OCI-LY1 (cell line): Measurements from ENCODE around the gene EQTN.

Experiments used
- H2AFZ ChIP-seq: fragments of 200-600 bp; sonication (generic), shearing (Covaris generic); 2 replicates; pipeline ENCODE4 v1.6.0; 2014; ENCODE audit warnings: antibody characterized with exemption, mild to moderate bottlenecking, low read length
- H3F3A ChIP-seq: fragments of 200-600 bp; sonication (generic), shearing (Covaris generic); 2 replicates; pipeline ENCODE4 v1.6.0; 2014; ENCODE audit warnings: mild to moderate bottlenecking, antibody characterized with exemption, low read length, moderate library complexity; ENCODE audit not compliant: insufficient read depth
- H3K27ac ChIP-seq: fragments of 200-600 bp; sonication (generic); 2 replicates; pipeline ENCODE4 v1.5.1; 2014; ENCODE audit warnings: low read length, mixed run types, mild to moderate bottlenecking, low read depth; ENCODE audit not compliant: poor library complexity, severe bottlenecking
- H3K27me3 ChIP-seq: fragments of 200-600 bp; sonication (generic); 2 replicates; pipeline ENCODE4 v1.6.0; 2014; ENCODE audit warnings: antibody characterized with exemption, mild to moderate bottlenecking, low read length, moderate library complexity; ENCODE audit not compliant: insufficient read depth
- H3K36me3 ChIP-seq: fragments of 200-600 bp; sonication (generic); 2 replicates; pipeline ENCODE4 v1.6.1; 2014; ENCODE audit warnings: mild to moderate bottlenecking, antibody characterized with exemption, low read length, moderate library complexity, mixed read lengths; ENCODE audit not compliant: insufficient read depth
- H3K4me1 ChIP-seq: fragments of 200-600 bp; sonication (generic); 2 replicates; pipeline ENCODE4 v1.5.1; 2014; ENCODE audit warnings: mild to moderate bottlenecking, low read length, moderate library complexity; ENCODE audit not compliant: insufficient read depth, severe bottlenecking
- H3K4me2 ChIP-seq: fragments of 200-600 bp; sonication (generic), shearing (Covaris generic); 2 replicates; pipeline ENCODE4 v1.6.1; 2014; ENCODE audit warnings: low read length
- H3K4me3 ChIP-seq: fragments of 200-600 bp; sonication (generic); 2 replicates; pipeline ENCODE4 v1.5.1; 2014; ENCODE audit warnings: low read length, low read depth, mild to moderate bottlenecking, mixed read lengths; ENCODE audit not compliant: poor library complexity, severe bottlenecking
- H3K79me2 ChIP-seq: fragments of 200-600 bp; shearing (Covaris generic); 2 replicates; pipeline ENCODE4 v1.6.1; 2016; ENCODE audit warnings: mixed run types, low read length, mixed read lengths; ENCODE audit not compliant: insufficient read depth
- H3K9ac ChIP-seq: fragments of 200-600 bp; sonication (generic), shearing (Covaris generic); 2 replicates; pipeline ENCODE4 v1.6.1; 2014; ENCODE audit warnings: mild to moderate bottlenecking, low read length, mixed read lengths
- H3K9me2 ChIP-seq: fragments of 200-600 bp; sonication (generic), shearing (Covaris generic); 2 replicates; pipeline ENCODE4 v1.6.1; 2014; ENCODE audit warnings: low read depth, mild to moderate bottlenecking, low read length, mixed read lengths
- H3K9me3 ChIP-seq: fragments of 200-600 bp; shearing (Covaris generic); 2 replicates; pipeline ENCODE4 v1.6.1; 2014; ENCODE audit warnings: low read length, mixed read lengths
- H4K20me1 ChIP-seq: fragments of 200-600 bp; sonication (generic), shearing (Covaris generic); 2 replicates; pipeline ENCODE4 v1.6.0; 2016; ENCODE audit warnings: mild to moderate bottlenecking, low read length; ENCODE audit not compliant: insufficient read depth
- EZH2 ChIP-seq: fragments of 200-600 bp; sonication (generic), shearing (Covaris generic); IDR thresholded peaks from 2 replicates; pipeline ENCODE4 v1.8.0; 2017; ENCODE audit warnings: borderline replicate concordance, mixed run types, mild to moderate bottlenecking, antibody characterized with exemption, low read length, moderate library complexity, mixed read lengths
- TF ChIP-seq, protein P1 (sequence below): fragments of 200-600 bp; sonication (generic), shearing (Covaris generic); IDR thresholded peaks from 2 replicates; pipeline ENCODE4 v1.5.1; 2017; ENCODE audit warnings: mild to moderate bottlenecking, antibody characterized with exemption, low read length, moderate library complexity, mixed read lengths

The EQTN gene

GRCh38 chr9:27336829-27337228 is 39.9 kb upstream of the EQTN start:
- no peaks in the 10 kb centered on the region for H3K9me2 ChIP-seq
- TF ChIP-seq, protein P1, sequence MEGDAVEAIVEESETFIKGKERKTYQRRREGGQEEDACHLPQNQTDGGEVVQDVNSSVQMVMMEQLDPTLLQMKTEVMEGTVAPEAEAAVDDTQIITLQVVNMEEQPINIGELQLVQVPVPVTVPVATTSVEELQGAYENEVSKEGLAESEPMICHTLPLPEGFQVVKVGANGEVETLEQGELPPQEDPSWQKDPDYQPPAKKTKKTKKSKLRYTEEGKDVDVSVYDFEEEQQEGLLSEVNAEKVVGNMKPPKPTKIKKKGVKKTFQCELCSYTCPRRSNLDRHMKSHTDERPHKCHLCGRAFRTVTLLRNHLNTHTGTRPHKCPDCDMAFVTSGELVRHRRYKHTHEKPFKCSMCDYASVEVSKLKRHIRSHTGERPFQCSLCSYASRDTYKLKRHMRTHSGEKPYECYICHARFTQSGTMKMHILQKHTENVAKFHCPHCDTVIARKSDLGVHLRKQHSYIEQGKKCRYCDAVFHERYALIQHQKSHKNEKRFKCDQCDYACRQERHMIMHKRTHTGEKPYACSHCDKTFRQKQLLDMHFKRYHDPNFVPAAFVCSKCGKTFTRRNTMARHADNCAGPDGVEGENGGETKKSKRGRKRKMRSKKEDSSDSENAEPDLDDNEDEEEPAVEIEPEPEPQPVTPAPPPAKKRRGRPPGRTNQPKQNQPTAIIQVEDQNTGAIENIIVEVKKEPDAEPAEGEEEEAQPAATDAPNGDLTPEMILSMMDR = no peak
- TF ChIP-seq EZH2 = no peak
- H3K9ac ChIP-seq = no peak overlapping the region
- no peak overlapping the region for H3K4me3 ChIP-seq
- no peak overlapping the region for H3K4me2 ChIP-seq
- no peak overlapping the region for H3K27ac ChIP-seq
- H3K4me1 ChIP-seq = no peaks in the 10 kb centered on the region
- no peaks in the 10 kb centered on the region for H3K79me2 ChIP-seq
- no peak overlapping the region for H2AFZ ChIP-seq
- no peaks in the 10 kb centered on the region; the same call in 1 of the 2 replicates for H3K27me3 ChIP-seq
- no peaks in the 10 kb centered on the region for H3K36me3 ChIP-seq
- no peaks in the 10 kb centered on the region for H3K9me3 ChIP-seq
- H3F3A ChIP-seq = no peaks in the 10 kb centered on the region
- H4K20me1 ChIP-seq = no peaks in the 10 kb centered on the region

- no peak overlapping the region for H3K4me3 ChIP-seq
- H3K27ac ChIP-seq = no peak overlapping the region
- H3F3A ChIP-seq = no peaks in the 10 kb centered on the region
- H3K9me3 ChIP-seq = no peaks in the 10 kb centered on the region
- no peak overlapping the region for H2AFZ ChIP-seq
- TF ChIP-seq, protein P1 = no peak
- TF ChIP-seq EZH2 = no peak
- no peaks in the 10 kb centered on the region for H4K20me1 ChIP-seq
- no peak overlapping the region for H3K9ac ChIP-seq
- no peaks in the 10 kb centered on the region for H3K36me3 ChIP-seq
- no peak overlapping the region for H3K4me2 ChIP-seq
- H3K79me2 ChIP-seq = no peaks in the 10 kb centered on the region
- no peaks in the 10 kb centered on the region for H3K4me1 ChIP-seq
- no peaks in the 10 kb centered on the region for H3K9me2 ChIP-seq
- H3K27me3 ChIP-seq = no peaks in the 10 kb centered on the region; the same call in 1 of the 2 replicates
Measured at GRCh38 chr9:27336126-27336525, 39.2 kb upstream of the EQTN start.

DNA sequence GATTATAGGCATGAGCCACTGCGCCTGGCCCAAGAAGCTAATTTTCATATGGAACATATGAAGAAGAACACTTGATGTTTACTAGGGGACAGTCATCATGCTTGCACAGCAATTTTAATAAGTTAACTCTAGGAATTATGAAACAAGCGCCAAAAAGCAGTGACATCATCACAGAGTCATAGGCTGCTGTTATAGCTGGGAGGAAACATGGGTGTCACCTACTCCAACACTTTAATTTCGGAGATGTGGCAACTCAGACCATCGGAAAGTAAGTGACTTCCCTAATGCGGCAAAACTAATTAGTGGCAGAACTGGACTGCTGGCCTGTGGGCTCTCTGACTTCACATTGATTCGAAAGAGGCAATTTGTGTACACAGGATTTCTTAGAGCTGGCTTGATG is 38.1 kb upstream of the EQTN start:
- Histone ChIP-seq H3K9ac (no peak overlapping the region), H3K27me3 (no peaks in the 10 kb centered on the region; the same call in 1 of the 2 replicates), H3K36me3 (no peaks in the 10 kb centered on the region), H3F3A (no peaks in the 10 kb centered on the region), H3K4me1 (no peaks in the 10 kb centered on the region), H3K9me2 (no peaks in the 10 kb centered on the region), H3K4me2 (no peak overlapping the region), H2AFZ (no peak overlapping the region), H3K4me3 (no peak overlapping the region), H3K79me2 (no peaks in the 10 kb centered on the region), H4K20me1 (no peaks in the 10 kb centered on the region), H3K27ac (no peak overlapping the region), H3K9me3 (no peaks in the 10 kb centered on the region)
- TF ChIP-seq EZH2 = no peak
- TF ChIP-seq, protein P1 = no peak
